Lower lobe of right lung (tissue), 2 donors: Measurements from ENCODE around the gene IQCH. TPM values are rescaled to one million over a fixed set of nuclear protein-coding genes. Genes with fewer than 3 reads are reported as not detected.
"Not testable (repeated sequence)": the region's sequence is repeated elsewhere in the genome, so short reads cannot be mapped to it uniquely, and the experiment has no call there.

Experiments used
- ATAC-seq, 2 donors: fragments of 200-7000 bp; cut with Tn5 transposase; one replicate each; pipeline ENCODE4 v1.9.1; 2020 to 2022; ENCODE audit warnings: mild to moderate bottlenecking in 2 of 2, moderate library complexity in 2 of 2
- DNase-seq: peaks from one replicate; pipeline ENCODE4 v3.0.0-alpha.2; 2020
- H3K27ac ChIP-seq: fragments of 200-600 bp; one replicate; pipeline ENCODE4 v1.8.0; 2022
- H3K27me3 ChIP-seq: fragments of 200-600 bp; one replicate; pipeline ENCODE4 v1.8.0; 2022; ENCODE audit warnings: low read depth
- H3K36me3 ChIP-seq: fragments of 200-600 bp; one replicate; pipeline ENCODE4 v1.8.0; 2022; ENCODE audit warnings: mild to moderate bottlenecking
- H3K4me1 ChIP-seq: fragments of 200-600 bp; one replicate; pipeline ENCODE4 v1.8.0; 2022
- H3K4me3 ChIP-seq: fragments of 200-600 bp; one replicate; pipeline ENCODE4 v1.8.0; 2022; ENCODE audit warnings: mild to moderate bottlenecking
- H3K9me3 ChIP-seq: fragments of 200-600 bp; one replicate; pipeline ENCODE4 v1.8.0; 2022
- CTCF ChIP-seq: fragments of 200-600 bp; IDR thresholded peaks from one replicate; pipeline ENCODE4 v1.8.0; 2022; ENCODE audit warnings: antibody characterized with exemption, mild to moderate bottlenecking
- intact Hi-C: fragments of 100-400 bp; cut with DNase I; formaldehyde crosslinking; loops from one replicate; pipeline ENCODE4 v1.11.0; 2022
- total RNA-seq: library from RNA; stranded (reverse); fragmentation: NEBNext Ultra II Directional; extraction: Animal tissue kit (Norgen Biotek cat#: 25700); gene quantifications from one replicate; pipeline ENCODE4 v1.2.1, GENCODE V29; 2021
- donor health status: DM: no; HTN: yes; CAD: no; lungs with severe emphysema.

Gene IQCH
- total RNA-seq, 1 donor from 2014 or later = 2.3 TPM

- intact Hi-C loops = no loop called here
- Histone ChIP-seq H3K36me3 (no peaks in the 10 kb centered on the region), H3K9me3 (no peaks in the 10 kb centered on the region), H3K27me3 (no peaks in the 10 kb centered on the region), H3K27ac (no peak overlapping the region), H3K4me3 (no peak overlapping the region), H3K4me1 (no peaks in the 10 kb centered on the region)
- ATAC-seq = no peak
- no peak for DNase-seq
- TF ChIP-seq CTCF = no peak
Measured at GRCh38 chr15:67267951-67268941, 13.7 kb downstream of the IQCH start.

GRCh38 chr15:67274236-67274635 lies 19.6 kb downstream of the IQCH start:
- Histone ChIP-seq H3K4me1 (no peaks in the 10 kb centered on the region), H3K4me3 (no peak overlapping the region), H3K27me3 (no peaks in the 10 kb centered on the region), H3K36me3 (no peaks in the 10 kb centered on the region), H3K27ac (no peak overlapping the region), H3K9me3 (peaks cover 5% of the 10 kb centered on the region)
- no peak for TF ChIP-seq CTCF
- DNase-seq (no peak), ATAC-seq (no peak)
- intact Hi-C loops = no loop called here

- no peak overlapping the region for H3K27ac ChIP-seq
- DNase-seq = no peak
- no peaks in the 10 kb centered on the region for H3K27me3 ChIP-seq
- intact Hi-C loops = no loop called here
- H3K9me3 ChIP-seq = peaks cover 5% of the 10 kb centered on the region
- ATAC-seq = no peak
- H3K36me3 ChIP-seq = no peaks in the 10 kb centered on the region
- TF ChIP-seq CTCF = no peak
- no peaks in the 10 kb centered on the region for H3K4me1 ChIP-seq
- H3K4me3 ChIP-seq = no peak overlapping the region
Measured at GRCh38 chr15:67276666-67277065, 22.1 kb downstream of the IQCH start.

GRCh38 chr15:67280217-67280616 lies 25.6 kb downstream of the IQCH start:
- ATAC-seq (no peak), DNase-seq (no peak)
- H3K9me3 ChIP-seq = no peaks in the 10 kb centered on the region
- no peak overlapping the region for H3K27ac ChIP-seq
- H3K27me3 ChIP-seq = no peaks in the 10 kb centered on the region
- H3K4me1 ChIP-seq = no peaks in the 10 kb centered on the region
- H3K4me3 ChIP-seq = no peak overlapping the region
- intact Hi-C loops = no loop called here
- no peak for TF ChIP-seq CTCF
- H3K36me3 ChIP-seq = no peaks in the 10 kb centered on the region

GRCh38 chr15:67281714-67282113 lies 27.1 kb downstream of the IQCH start:
- peaks cover 4% of the 10 kb centered on the region for H3K9me3 ChIP-seq
- no peaks in the 10 kb centered on the region for H3K27me3 ChIP-seq
- ATAC-seq (no peak), DNase-seq (no peak)
- intact Hi-C loops = no loop called here
- TF ChIP-seq CTCF = no peak
- no peaks in the 10 kb centered on the region for H3K4me1 ChIP-seq
- no peaks in the 10 kb centered on the region for H3K36me3 ChIP-seq
- H3K27ac ChIP-seq = no peak overlapping the region
- no peak overlapping the region for H3K4me3 ChIP-seq

- H3K27ac ChIP-seq, H3K4me3 ChIP-seq, H3K27me3 ChIP-seq, H3K9me3 ChIP-seq, intact Hi-C loops, DNase-seq, ATAC-seq, H3K36me3 ChIP-seq, H3K4me1 ChIP-seq: not testable (repeated sequence)
Measured at GRCh38 chr15:67285625-67286024, 31.0 kb downstream of the IQCH start.

- H3K27me3 ChIP-seq, H3K4me1 ChIP-seq, H3K4me3 ChIP-seq, intact Hi-C loops, H3K27ac ChIP-seq, H3K9me3 ChIP-seq, ATAC-seq, H3K36me3 ChIP-seq, DNase-seq: not testable (repeated sequence)
Measured at GRCh38 chr15:67286400-67286799, 31.8 kb downstream of the IQCH start.
